HG02885 (cell line): ENCODE data around the gene IL16.

Experiments
- ATAC-seq: cut with Tn5 transposase; IDR thresholded peaks from one replicate; pipeline ENCODE4 v1.9.1; 2021; ENCODE audit warnings: mild to moderate bottlenecking; ENCODE audit not compliant: unreplicated experiment, poor library complexity

Gene IL16

GRCh38 chr15:81351651-81352050, 155.0 kb downstream of the IL16 start:
- no peak for ATAC-seq

- ATAC-seq = no peak
Measured at GRCh38 chr15:81356252-81356651, 159.6 kb downstream of the IL16 start.

- no peak for ATAC-seq
Measured at GRCh38 chr15:81357180-81357686, 160.6 kb downstream of the IL16 start.

GRCh38 chr15:81358248-81358647, 161.6 kb downstream of the IL16 start:
- ATAC-seq = no peak

GRCh38 chr15:81360491-81360890, 163.8 kb downstream of the IL16 start:
- ATAC-seq = no peak

- no peak for ATAC-seq
Measured at GRCh38 chr15:81361891-81362290, 165.2 kb downstream of the IL16 start.

GRCh38 chr15:81362790-81363189, 166.1 kb downstream of the IL16 start:
- ATAC-seq = no peak

- ATAC-seq = no peak
Measured at GRCh38 chr15:81363276-81363675, 166.6 kb downstream of the IL16 start.
